GM19455 (cell line): ENCODE results near the gene IFITM5.

Experiments used
- ATAC-seq: cut with Tn5 transposase; IDR thresholded peaks from one replicate; pipeline ENCODE4 v1.9.1; 2021; ENCODE audit not compliant: unreplicated experiment

The IFITM5 gene

DNA sequence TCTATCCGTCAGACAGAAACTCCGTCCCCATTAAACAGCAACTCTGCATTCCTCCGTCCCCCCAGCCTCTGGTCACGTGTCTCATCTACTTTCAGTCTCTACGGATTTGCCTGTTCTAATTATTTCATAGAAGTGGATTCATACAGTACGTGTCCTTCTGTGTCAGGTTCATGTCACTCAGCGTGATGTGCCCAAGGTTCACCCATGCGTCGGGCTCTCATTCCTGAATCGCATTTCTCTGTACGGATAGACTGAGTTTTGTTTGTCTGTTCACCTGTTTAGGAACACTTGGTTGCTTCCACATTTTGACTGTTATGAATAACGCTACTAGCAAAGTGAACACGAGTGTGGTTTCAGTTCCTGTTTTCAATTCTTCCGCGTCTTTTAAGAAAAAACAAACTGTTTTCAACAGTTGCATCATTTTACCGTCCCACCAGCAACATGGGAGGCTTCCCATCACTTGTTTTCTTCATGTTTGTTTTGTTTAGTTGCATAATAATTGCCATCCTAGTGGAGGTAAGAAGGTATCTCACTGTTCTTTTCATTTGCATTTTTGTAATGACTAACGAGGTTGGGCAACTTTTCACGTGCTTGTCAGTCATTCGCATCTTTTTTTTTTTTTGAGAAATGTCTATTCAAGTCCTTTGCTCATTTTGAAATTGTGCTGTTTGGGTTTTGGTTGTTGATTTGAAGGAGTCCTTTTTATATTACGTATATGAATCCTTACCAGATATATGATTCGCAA is 30.0 kb downstream of the IFITM5 start:
- peak; percentile 68 for ATAC-seq

DNA sequence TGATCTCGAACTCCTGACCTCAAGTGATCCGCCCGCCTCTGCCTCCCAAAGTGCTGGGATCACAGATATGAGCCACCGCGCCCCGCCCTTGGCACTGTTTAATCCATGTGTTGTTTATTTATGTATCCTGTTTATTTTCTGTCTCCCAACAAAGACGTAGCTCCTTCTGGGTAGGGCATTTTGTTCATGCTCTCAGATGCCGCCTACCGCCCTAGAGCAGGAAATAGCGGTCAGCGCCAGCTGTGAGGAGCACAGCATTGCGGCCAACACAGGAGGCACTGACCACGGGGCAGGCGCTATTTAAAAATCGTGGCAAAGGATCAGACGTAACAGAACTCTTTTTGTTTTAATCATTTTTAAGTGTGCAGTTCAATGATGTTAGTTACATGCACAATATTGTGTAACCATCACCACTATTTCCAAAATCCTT is 30.6 kb downstream of the IFITM5 start:
- peak; percentile 36 for ATAC-seq

DNA sequence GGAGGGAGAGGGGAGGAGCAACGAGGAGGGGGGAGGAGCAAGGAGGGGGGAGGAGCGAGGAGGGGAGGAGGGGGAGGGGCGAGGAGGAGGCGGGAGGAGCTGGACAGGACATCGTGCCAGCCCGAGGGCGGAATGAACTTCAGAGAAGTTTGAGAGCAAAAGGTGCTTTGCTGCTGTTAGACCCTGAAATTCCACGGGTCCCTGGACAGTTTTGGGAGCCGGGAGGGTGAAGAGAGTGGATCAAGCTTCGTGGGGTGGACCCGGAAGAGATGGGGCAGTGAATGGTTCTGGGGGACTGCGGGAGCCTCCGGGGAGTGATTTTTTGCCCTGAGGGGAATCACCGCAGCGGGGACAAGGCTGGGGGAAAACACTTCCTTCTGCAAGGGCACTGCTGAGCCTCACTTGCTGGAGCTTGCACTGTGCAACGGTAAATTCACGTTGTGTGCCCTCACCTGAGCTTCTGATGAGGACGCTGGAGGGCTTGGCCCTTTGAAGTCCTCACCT is 31.8 kb downstream of the IFITM5 start:
- no peak for ATAC-seq

DNA sequence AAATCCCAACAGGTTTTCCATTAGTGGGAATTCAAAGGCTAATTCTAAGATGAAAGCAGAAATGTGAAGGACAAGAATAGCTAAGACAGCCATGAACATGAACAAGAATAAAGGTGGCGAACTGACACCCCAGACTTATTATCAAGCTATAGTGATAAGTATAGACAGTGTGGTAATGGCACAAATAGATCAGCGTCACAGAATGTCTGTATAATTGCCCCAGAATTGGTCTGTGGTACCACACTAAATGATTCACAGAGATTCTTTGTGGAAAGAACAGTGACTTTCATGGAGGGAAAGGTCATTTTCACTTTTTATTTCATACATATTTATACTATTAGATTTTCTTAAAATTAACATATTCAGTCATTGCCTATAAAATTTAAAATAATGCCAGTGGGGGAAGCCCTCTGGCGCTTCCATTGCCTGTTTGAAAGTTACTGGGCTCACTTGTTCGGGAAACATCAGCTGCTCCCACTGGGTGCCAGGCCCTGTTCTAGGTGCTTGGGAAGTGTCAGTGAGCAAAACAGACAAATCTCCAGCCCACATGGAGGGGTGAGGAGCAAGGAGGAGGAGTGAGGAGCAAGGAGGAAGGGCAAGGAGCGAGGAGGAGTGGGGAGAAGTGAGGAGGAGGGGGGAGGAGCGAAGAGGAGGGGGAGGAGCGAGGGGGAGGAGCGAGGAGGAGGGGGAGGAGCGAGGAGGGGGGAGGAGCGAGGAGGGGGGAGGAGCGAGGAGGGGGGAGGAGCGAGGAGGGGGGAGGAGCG is 32.5 kb downstream of the IFITM5 start:
- ATAC-seq = no peak

DNA sequence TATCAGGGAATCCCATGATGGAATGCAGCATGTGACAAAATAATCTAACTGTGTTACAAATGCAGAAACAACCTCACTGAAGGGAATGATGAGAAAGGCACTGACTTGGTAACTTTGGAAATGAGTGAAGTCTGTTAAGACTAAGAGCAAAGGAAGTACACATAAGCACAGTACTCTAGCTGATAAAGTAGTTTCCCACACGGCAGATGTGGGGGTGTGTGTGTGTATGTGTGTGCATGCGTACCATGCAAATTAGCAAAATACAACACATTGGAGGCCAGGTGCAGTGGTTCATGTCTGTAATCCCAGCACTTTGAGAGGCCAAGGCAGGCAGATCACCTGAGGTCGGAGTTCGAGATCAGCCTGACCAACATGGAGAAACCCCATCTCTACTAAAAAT is 37.7 kb downstream of the IFITM5 start:
- ATAC-seq = no peak

DNA sequence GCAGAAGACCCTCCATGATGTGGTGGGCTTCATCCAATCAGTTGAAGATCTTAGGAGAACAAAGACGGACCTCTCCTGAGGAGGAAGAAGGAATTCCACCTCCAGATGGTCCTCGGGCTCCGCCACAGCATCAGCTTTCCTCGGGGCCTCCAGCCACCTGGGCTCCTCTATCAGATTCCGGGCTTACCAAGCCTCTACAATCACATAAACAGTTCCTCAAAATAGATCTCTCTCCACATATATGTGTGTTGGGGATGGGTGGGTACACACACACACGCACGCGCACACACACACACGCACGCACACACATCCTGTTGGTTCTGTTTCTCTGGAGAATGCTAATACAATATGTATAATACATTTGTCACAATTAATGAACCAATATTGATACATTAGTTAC is 39.9 kb downstream of the IFITM5 start:
- no peak for ATAC-seq

DNA sequence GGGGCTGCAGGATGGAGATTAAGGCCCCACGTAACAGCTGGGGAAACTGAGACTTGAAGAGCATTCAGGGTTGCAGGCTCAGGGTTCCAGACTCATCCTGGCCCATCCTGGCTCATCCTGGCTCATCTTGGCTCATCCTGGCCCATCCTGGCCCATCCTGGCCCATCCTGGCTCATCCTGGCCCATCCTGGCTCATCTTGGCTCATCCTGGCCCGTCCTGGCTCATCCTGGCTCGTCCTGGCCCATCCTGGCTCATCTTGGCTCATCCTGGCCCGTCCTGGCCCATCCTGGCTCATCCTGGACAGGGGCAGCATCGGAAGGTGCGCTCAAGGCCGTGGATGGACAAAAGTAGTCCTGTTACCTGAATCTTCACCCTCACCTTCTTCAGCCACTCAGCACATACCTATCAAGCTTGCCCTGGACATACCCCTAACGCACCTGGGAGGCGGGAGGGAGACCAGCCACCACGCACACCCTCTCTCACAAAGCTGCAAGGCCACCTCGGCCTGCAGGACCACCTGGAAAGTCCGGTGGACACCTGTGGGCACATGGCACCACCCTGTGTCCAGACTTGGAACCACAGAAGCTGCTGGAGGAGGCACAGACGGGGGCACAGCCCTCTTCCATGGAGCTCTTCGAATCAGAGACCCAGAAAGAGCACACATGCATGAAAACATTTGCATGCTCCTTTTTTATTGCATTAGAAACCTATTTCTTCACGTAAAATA is 41.4 kb downstream of the IFITM5 start:
- no peak for ATAC-seq

DNA sequence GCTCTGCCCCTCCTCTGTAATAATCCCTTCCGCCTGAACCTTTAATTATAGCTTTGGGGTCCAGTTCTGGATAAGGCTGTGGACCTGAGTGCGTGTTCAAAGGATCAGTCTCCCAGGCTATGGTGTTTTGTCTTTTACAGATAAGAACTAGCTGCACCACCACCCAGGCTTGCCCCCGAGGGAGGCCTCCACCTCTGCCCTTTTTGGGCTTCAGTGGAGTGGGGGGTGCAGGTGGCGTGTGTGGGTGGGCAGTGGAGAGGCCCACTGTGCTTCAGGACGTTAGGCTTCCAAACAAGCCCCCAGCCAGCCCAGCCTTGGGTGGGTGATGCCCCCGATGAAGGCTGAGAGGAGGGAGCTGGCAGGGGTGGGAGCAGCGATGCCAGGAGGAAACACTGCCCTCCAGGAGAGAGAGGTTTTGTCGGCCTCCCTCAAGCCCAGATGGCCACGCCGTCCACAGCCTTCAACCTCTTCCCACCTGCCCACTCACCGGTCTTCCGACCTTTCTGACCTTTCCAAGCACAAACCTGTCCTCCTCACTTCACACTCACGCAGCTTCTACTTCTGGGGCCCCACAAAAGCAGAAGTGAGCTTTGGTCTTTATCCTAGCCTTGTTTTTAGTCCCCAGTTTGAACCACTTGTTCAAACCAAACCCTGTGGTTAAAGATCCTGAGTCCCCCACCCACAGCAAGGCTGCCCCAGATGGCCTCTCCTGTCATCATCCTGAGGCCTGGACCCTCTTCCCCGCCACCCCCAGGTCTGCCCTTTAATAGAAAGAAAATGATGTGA is 42.2 kb downstream of the IFITM5 start:
- ATAC-seq = no peak

DNA sequence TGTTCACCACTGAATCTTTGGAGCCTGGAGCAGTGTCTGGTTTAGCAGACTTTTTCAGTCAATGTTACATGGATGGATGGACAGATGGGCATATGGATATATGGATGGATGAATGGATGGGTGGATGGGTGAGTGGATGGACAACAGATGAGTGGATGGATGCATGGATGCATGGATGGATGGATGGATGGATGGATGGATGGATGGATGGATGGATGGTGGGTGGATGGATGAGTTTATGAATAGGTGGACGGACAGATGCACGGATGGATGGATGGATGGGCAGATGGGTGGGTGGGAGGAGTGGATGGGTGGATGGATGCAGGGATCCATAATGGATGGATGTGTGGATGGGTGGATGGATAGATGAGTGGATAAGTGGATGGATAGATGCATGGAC is 43.5 kb downstream of the IFITM5 start:
- no peak for ATAC-seq

DNA sequence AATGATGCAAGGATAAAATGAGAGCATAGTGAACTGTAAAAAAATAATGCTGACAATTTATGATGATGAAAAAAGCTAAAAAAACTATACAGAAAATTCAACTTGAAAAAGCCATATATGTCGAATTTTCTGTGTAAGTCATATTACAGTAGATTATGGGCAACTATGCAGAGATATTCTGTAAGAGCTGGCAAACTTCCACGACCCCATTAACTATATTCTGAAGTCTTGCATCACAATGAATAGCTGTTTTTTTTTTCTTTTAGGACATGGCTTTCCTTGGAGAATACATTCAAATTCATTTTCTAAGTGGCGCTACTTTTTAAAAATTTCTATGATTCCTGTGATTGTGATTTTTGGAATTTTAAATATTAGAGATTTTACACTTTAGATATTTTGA is 44.1 kb downstream of the IFITM5 start:
- no peak for ATAC-seq

DNA sequence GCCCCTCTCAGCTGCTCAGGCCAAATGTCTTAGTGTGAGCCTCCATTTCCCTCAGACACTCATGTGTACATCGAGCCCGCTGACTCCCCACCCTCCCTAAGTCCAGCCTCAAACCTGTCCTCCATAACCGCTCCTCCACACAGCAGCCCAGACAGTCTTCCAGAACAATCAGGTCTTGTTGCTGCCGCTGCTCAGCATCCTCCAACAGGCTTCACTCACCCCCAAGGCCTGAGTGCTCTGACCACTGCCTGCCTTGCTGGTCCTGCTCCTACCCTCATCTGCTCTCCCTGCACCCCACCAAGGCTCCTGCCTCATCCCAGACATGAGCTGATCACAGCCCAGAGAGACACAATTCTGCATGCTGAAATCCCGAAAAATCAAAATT is 45.4 kb downstream of the IFITM5 start:
- no peak for ATAC-seq

DNA sequence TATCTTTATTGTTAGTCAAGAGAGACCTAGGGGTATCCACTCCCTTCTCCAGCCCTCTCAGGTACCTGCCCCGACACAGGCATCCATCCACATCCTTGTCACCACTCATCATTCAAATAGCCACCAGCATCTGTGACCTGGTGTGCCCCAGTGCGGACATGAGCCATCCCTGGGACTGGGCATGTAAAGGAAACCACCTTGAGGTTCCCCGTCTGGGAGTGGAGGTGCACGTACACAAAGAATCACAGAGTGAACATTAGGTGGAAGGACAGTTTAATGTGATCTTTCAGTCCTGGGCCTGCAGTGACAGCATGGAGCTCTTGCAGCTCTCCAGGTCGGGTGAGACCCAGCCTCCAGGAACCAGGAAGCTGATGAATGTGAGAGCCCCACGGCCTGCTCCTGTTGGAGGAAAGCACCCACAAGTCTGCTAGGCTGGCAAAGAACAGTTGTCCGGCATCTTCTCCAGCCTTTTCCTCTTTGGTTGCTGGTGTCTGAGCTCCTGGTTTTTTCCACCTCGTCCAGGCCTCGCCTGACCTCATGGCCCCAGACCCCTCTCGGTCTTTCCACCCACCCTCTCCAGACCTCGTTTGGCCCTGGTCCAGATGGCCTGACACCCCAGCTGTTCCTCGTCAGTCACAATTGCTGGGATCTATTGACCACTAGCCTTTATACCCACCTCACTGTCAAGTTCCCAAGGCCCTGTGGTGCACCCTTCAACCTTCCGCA is 46.0 kb downstream of the IFITM5 start:
- no peak for ATAC-seq

DNA sequence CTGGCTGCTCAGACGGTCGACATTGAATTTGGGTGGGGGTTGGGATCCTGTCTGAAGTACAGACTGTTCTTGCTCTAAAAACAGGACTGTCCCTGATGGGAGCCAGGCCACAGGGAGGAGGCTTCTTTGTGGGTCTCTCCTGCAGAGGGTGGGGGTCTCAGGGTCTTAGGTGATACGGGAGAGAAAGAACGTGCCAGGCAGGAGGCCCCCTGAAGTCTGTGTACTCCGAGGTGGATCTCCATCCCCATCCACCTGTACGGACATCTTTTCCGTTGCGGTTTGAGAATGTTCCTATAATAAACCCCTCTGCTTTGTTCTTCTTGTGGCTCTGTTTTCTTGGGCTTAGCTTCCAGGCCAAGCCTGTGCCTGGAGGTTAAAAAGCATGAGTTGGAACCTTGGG is 46.7 kb downstream of the IFITM5 start:
- ATAC-seq = no peak

DNA sequence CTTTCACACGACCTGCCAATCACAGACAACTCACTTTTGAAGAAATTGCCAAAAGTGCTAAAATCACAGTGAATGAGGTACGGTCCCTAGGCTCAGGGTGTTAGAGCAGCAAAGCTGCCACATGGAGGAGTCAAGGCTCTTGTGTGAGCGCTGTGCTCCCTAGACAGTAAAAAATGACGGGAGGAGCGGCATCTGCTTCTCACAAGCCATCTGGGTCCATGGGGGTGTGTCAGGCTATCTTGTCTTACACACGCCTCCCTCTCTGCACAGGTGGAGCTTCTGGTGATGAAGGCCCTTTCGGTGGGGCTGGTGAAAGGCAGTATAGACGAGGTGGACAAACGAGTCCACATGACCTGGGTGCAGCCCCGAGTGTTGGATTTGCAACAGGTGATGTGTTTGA is 47.8 kb downstream of the IFITM5 start:
- ATAC-seq = no peak

DNA sequence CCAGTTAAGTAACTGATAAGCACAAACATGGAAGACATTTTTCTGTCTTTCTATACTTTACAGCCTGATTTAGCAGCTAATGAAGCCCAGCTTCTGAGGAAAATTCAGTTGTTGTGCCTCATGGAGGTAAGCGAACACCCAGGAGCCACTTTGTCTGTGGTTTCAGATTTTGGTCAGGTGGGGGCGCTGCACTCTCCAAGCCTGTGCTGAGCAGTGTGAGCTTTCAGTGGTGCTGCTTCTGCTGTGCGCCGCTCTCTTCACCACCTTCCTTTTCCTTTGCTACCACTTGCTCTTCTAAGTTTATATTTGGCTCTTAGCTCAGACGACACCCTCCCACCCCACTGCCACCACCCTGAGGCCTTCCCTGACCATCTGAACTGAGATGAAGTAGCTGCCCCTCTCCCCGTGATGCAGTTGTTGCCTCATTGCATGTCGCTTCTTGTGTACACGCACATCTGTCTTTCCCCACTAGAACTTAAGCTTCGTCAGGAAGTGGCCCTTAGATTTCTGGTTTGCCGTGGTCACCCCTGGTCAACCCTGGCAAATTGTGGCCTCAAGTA is 48.5 kb downstream of the IFITM5 start:
- no peak for ATAC-seq

DNA sequence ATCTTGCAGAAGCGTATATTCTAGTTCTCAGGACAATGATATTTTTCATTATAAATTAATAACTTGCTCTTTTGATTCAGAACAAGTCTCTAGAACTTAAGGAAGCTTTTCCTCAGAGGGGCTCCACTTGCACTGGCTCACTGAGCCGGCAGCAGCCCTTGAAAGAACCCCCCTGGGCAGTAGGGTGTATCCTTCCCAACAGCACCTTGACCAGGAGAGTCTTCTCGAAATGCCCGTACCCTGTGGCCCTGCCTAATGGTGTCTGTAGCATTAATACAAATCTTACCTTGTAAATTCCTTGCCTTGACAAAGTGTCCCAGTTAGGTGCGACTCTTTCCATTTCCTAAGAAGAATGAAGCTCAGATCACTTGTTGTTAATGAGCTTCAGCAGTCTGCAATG is 49.1 kb downstream of the IFITM5 start:
- no peak for ATAC-seq

DNA sequence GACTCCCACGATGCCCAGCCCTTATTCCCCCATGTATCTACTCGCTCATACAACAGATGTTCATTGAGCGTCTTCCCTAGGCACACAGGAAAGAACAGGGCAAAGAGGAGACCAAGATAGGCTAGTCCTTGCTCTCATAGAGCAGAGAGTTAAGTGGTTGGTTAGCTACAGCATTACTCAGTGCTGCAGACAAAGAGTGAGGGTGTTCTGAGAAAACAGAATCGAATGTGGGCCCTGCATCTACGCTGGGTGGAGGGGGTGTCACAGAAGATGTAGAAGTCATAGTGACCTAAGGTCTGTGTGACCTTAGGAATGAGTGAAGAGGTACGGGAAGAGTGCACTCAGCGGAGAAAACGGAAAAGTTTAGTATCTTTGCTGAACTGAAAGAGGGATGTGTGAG is 50.3 kb downstream of the IFITM5 start:
- no peak for ATAC-seq
